ENCODE data around the gene LEFTY2.
A peak's percentile ranks its signal among the peaks of the same experiment; 100 is the strongest.
"Not testable (repeated sequence)": the region's sequence is repeated elsewhere in the genome, so short reads cannot be mapped to it uniquely, and the experiment has no call there.

LEFTY2 gene

GRCh38 chr1:225941187-225941941 lies at the start of gene LEFTY2:
Gene LEFTY2 (minus strand): TSS chr1:225941220. CDS start chr1:225941140, 80 bp downstream.
- no peak for DNase-seq

GRCh38 chr1:225987491-225988316 lies 46.7 kb upstream of the LEFTY2 start:
- DNase-seq = peak; percentile 83

GRCh38 chr1:225981714-225982113 lies 40.7 kb upstream of the LEFTY2 start:
- no peak for DNase-seq

- DNase-seq = no peak
These were observed 39.2 kb upstream of the LEFTY2 start for GRCh38 chr1:225980005-225980836.

- no peak for DNase-seq
These were observed 38.4 kb upstream of the LEFTY2 start for GRCh38 chr1:225979421-225979820.

GRCh38 chr1:225977937-225978748 lies 37.1 kb upstream of the LEFTY2 start:
- peak; percentile 72 for DNase-seq

- DNase-seq = not testable (repeated sequence)
These were observed 34.1 kb upstream of the LEFTY2 start for GRCh38 chr1:225975146-225975545.

GRCh38 chr1:225974454-225974853 lies 33.4 kb upstream of the LEFTY2 start:
- no peak for DNase-seq

- DNase-seq = peak; percentile 38
These were observed 32.1 kb upstream of the LEFTY2 start for GRCh38 chr1:225973158-225973557.

- no peak for DNase-seq
These were observed 31.5 kb upstream of the LEFTY2 start for GRCh38 chr1:225972344-225973152.

GRCh38 chr1:225970592-225971157 lies 29.7 kb upstream of the LEFTY2 start:
- DNase-seq = not testable (repeated sequence)

GRCh38 chr1:225969751-225970150 lies 28.7 kb upstream of the LEFTY2 start:
- DNase-seq = not testable (repeated sequence)

- no peak for DNase-seq
These were observed 24.2 kb upstream of the LEFTY2 start for GRCh38 chr1:225965231-225965630.

GRCh38 chr1:225963735-225964530 lies 22.9 kb upstream of the LEFTY2 start:
- DNase-seq = no peak

GRCh38 chr1:225962440-225962975 lies 21.5 kb upstream of the LEFTY2 start:
- peak; percentile 67 for DNase-seq

GRCh38 chr1:225961659-225962439 lies 20.8 kb upstream of the LEFTY2 start:
- no peak for DNase-seq

GRCh38 chr1:225958041-225958440 lies 17.0 kb upstream of the LEFTY2 start:
- DNase-seq = no peak

- no peak for DNase-seq
These were observed 13.7 kb upstream of the LEFTY2 start for GRCh38 chr1:225954753-225955152.

- DNase-seq = peak; percentile 28
These were observed 12.3 kb upstream of the LEFTY2 start for GRCh38 chr1:225953315-225953714.

All from hematopoietic multipotent progenitor cell treated with erythropoietin and hydrocortisone succinate and interleukin-3 and kit ligand, for 4 days (in vitro differentiated cells).